NCI-H510A (cell line): ENCODE measurements around the gene PLAAT5.
"Not testable (repeated sequence)": the region's sequence is repeated elsewhere in the genome, so short reads cannot be mapped to it uniquely, and the experiment has no call there.

Experiments used
- DNase-seq: peaks from one replicate; lab custom pipeline; 2025; lab: John Stamatoyannopoulos, UW

PLAAT5 gene

GRCh38 chr11:63480039-63480438 lies 10.9 kb downstream of the PLAAT5 start:
- no peak for DNase-seq

DNA sequence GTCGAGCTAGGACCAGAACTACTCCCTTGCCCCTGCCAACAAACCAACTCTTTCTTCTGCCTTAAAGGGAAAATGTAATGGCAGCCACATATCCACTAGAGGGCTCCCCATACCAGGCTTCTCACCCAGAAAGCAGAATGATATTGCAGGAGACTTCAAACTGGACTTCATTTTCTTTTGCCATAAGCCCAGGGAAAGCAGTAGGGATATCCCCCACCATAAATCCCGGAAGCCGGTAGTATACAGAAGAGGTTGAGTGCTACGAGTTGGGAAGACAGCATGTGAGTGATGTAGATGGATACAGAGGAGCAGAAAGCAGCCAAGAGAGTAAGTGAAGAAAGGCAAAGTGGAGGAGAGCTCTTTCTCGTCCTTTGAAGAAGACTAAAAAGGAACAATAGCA lies 12.1 kb downstream of the PLAAT5 start:
- DNase-seq, result peak; percentile 11

DNA sequence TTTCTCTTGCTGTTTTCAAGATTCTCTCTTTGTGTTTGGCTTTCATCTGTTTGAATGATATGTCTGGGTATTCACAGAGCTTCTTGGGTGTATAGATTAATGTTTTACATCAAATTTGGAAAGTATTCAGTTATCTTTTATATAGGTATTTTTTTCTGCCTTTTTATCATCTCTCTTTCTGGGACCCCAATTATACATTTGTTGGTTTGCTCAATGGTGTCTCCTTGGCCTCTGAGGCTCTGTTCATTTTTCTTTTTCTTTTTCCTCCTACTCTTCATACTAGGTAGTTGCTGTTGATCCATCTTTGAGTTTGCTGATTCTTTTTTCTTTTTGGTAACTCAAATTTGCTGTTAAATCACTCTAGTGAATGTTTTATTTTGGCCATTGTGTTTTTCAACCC lies 14.3 kb downstream of the PLAAT5 start:
- no peak for DNase-seq

DNA sequence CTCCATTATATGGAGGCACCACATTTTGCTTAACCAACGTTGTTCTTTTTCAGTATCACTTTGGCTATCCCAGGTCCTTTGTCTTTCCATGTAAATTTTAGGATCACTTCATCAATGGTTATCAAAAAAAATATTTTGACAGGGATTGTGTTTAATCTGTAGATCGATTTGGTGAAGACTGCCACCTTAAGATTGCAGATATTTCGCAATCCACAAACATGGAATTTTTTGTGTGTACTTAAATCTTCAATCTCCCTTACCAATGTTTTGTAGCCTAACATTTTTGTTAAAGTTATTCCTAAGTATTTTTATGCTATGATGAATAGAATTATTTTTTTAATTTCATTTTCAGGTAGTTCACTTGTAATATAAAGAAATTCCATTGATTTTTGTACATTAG lies 18.6 kb downstream of the PLAAT5 start:
- no peak for DNase-seq

DNA sequence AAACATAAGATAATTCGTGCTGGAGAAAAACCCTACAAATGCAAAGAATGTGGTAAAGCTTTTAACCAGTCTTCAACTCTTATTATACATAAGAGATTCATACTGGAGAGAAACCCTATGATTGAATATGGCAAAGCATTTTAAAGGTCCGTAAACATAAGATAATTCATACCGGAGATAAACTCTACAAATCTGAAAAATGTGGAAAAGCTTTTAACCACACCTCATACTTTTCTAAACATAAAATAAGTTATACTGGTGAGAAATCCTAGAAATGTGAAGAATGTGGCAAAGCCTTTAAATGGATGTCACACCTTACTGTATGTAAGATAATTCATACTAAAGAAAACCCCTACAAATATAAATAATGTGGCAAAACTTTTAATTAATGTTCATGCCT lies 20.7 kb downstream of the PLAAT5 start:
- DNase-seq, result no peak

DNA sequence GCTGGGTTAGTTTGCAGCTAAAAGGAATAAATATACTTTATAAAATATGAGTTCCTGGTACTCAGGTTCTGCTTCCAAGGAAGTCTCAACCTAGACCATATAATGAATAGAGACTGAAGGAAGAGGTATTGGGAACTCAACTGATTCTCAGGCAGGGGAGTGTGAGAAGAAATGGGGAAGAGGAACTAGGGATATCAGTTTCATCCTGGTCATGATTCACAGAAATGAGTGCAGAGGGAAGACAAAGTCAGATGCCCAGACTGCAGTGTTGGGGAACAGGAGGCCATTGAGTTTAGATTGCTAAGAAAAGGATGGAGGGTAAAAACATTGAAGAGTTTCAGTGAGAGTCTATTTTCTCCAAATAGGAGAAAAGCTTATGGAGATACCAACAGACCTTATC lies 28.8 kb downstream of the PLAAT5 start:
- no peak for DNase-seq

DNA sequence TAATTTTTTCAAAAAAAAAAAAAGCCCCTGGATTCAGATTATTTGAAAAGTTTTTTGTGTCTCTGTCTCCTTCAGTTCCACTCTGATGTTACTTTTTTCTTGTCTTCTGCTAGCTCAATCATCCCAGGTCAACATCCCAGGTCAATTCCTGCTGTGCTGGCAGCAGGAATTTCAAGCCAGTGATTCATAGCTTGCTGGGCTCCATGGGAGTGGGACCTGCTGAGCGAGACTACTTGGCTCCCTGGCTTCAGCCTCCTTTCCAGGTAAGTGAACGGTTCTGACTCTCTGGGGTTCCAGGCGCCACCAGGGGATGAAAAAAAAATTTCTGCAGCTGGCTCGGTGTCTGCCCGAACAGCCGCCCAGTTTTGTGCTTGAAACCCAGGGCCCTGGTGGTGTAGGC lies 31.4 kb downstream of the PLAAT5 start:
- DNase-seq, result no peak

- no peak for DNase-seq
These were observed 42.3 kb downstream of the PLAAT5 start for GRCh38 chr11:63448646-63449045.

GRCh38 chr11:63445720-63446119 lies 45.2 kb downstream of the PLAAT5 start:
- no peak for DNase-seq

GRCh38 chr11:63445118-63445517 lies 45.8 kb downstream of the PLAAT5 start:
- DNase-seq, result no peak

DNA sequence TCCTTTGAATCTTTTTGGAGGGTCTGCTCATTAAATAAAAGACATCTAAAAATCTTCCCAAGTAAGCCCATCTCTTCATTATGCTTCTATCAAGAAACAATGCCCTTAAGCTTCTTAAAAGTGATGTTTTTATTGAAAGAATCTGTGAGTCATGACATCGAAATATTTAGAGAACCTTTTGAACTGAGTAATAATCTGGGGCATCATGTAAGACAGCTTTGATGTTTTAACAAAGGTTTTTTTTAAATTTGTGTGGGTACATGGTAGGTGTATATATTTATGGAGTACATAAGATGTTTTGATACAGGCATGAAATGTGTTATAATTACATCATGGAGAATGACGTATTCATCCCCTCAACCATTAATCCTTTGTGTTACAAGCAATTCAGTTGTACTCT lies 46.8 kb downstream of the PLAAT5 start:
- DNase-seq, result no peak

DNA sequence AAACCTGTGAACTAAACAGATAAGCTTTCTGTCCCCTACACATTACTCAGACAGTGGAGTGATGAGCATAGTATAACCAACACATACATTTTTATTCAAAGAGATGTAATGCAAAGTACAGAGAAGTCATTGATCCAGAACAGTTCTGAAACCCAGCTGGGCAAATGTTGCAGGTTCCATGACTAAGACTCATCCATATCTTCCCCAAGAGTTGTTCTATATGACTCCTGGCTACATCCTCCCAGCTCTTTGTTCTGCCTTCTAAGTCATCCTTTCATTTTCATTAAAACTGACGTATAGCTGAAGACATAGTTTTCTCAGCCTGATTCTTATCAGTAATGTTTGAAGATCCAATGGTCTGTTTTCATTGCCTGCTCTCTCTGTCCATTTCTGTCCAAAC lies 47.3 kb downstream of the PLAAT5 start:
- no peak for DNase-seq

DNA sequence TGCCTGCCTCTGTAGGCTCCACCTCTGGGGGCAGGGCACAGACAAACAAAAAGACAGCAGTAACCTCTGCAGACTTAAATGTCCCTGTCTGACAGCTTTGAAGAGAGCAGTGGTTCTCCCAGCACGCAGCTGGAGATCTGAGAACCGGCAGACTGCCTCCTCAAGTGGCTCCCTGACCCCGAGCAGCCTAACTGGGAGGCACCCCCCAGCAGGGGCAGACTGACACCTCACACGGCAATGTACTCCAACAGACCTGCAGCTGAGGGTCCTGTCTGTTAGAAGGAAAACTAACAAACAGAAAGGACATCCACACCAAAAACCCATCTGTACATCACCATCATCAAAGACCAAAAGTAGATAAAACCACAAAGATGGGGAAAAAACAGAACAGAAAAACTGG lies 55.1 kb downstream of the PLAAT5 start:
- DNase-seq, result not testable (repeated sequence)

- not testable (repeated sequence) for DNase-seq
These were observed 55.6 kb downstream of the PLAAT5 start for GRCh38 chr11:63435351-63435750.

GRCh38 chr11:63430731-63431130 lies 60.2 kb downstream of the PLAAT5 start:
- not testable (repeated sequence) for DNase-seq

DNA sequence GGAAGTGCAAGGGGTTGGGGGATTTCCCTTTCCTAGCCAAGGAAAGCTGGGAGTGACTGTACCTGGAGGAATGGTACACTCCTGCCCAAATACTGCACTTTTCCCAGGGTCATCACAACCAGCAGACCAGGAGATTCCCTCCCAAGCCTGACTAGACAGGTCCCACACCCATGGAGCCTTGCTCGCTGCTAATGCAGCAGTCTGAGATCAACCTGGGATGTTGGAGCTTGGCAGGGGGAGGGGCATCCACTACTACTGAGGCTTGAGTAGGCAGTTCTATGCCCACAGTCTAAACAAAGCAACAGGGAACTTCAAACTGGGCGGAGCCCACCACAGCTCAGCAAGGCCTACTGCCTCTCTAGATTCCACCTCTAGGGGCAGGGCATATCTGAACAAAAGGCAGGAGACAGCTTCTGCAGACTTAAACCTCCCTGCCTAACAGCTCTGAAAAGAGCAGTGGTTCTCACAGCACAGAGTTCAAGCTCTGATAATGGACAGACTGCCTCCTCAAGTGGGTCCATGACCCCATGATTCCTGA lies 62.9 kb downstream of the PLAAT5 start:
- no peak for DNase-seq

DNA sequence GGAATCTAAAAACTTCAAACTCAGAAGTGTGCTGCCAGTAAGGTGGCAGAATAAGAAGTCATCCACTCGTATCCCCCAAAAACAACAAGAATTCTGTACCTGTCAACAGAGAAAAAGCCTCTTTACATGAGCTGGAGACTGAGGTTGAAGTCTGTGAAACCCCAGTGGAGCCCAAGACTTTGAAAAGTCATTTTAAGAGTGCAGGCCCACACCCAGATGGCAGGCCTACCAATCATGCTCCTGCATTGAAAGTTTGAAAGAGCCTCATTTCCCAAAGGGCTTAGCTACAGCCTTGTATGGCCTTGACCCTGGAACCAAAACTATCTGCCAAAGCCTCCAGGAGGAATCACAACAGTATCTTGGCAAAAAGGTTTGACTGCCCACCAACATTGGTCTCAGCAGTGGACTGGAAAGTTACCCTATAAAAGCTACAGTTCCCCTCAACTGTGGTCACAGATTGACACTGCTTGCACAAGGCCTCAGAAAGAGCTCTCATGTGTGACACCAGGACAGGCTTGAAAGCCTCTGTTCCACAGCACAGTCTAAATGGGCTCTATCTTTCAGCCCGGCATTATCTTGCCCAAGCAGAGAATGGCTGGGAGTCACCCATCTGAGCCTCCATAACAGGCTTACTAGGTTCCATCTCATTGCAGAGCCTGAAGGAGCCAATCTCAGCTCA lies 73.7 kb downstream of the PLAAT5 start:
- no peak for DNase-seq
